ENCODE data around the gene MRC1.

The MRC1 gene

GRCh38 chr10:17888189-17888588, 79.0 kb downstream of the MRC1 start:
- DNase-seq (ENCODE audit: low read depth in 1 of 2, low spot score in 1 of 2), result no peak
- no peak overlapping the region for H3K27ac ChIP-seq (replicated peaks)
- H3K27me3 ChIP-seq (ENCODE audit: insufficient read depth, poor library complexity, severe bottlenecking), result no peaks in the 10 kb centered on the region
- H3K4me3 ChIP-seq (replicated peaks; ENCODE audit: insufficient read depth, low read length), result no peak overlapping the region
- TF ChIP-seq GABPA (IDR thresholded peaks at IDR 0.05; ENCODE audit: low read depth) (no peak), POLR2AphosphoS5 (IDR thresholded peaks at IDR 0.05; ENCODE audit: low read depth) (no peak), CTCF (IDR thresholded peaks at IDR 0.05; ENCODE audit: insufficient read depth, low read length) (no peak), SPI1 (IDR thresholded peaks at IDR 0.05; ENCODE audit: borderline replicate concordance, low read depth) (no peak)
- TF ChIP-seq, protein P1, sequence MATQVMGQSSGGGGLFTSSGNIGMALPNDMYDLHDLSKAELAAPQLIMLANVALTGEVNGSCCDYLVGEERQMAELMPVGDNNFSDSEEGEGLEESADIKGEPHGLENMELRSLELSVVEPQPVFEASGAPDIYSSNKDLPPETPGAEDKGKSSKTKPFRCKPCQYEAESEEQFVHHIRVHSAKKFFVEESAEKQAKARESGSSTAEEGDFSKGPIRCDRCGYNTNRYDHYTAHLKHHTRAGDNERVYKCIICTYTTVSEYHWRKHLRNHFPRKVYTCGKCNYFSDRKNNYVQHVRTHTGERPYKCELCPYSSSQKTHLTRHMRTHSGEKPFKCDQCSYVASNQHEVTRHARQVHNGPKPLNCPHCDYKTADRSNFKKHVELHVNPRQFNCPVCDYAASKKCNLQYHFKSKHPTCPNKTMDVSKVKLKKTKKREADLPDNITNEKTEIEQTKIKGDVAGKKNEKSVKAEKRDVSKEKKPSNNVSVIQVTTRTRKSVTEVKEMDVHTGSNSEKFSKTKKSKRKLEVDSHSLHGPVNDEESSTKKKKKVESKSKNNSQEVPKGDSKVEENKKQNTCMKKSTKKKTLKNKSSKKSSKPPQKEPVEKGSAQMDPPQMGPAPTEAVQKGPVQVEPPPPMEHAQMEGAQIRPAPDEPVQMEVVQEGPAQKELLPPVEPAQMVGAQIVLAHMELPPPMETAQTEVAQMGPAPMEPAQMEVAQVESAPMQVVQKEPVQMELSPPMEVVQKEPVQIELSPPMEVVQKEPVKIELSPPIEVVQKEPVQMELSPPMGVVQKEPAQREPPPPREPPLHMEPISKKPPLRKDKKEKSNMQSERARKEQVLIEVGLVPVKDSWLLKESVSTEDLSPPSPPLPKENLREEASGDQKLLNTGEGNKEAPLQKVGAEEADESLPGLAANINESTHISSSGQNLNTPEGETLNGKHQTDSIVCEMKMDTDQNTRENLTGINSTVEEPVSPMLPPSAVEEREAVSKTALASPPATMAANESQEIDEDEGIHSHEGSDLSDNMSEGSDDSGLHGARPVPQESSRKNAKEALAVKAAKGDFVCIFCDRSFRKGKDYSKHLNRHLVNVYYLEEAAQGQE (IDR thresholded peaks at IDR 0.05; ENCODE audit: insufficient replicate concordance, low read depth), result no peak

GRCh38 chr10:17891435-17891834, 82.3 kb downstream of the MRC1 start:
- Histone ChIP-seq H3K27ac (replicated peaks) (no peak overlapping the region), H3K27me3 (ENCODE audit: insufficient read depth, poor library complexity, severe bottlenecking) (no peaks in the 10 kb centered on the region), H3K4me3 (replicated peaks; ENCODE audit: insufficient read depth, low read length) (no peak overlapping the region)
- no peak for DNase-seq (ENCODE audit: low read depth in 1 of 2, low spot score in 1 of 2)
- no peak for TF ChIP-seq SPI1 (IDR thresholded peaks at IDR 0.05; ENCODE audit: borderline replicate concordance, low read depth)
- TF ChIP-seq POLR2AphosphoS5 (IDR thresholded peaks at IDR 0.05; ENCODE audit: low read depth), result no peak
- TF ChIP-seq CTCF (IDR thresholded peaks at IDR 0.05; ENCODE audit: insufficient read depth, low read length), result no peak
- no peak for TF ChIP-seq GABPA (IDR thresholded peaks at IDR 0.05; ENCODE audit: low read depth)
- TF ChIP-seq, protein P1 (IDR thresholded peaks at IDR 0.05; ENCODE audit: insufficient replicate concordance, low read depth), result no peak

DNA sequence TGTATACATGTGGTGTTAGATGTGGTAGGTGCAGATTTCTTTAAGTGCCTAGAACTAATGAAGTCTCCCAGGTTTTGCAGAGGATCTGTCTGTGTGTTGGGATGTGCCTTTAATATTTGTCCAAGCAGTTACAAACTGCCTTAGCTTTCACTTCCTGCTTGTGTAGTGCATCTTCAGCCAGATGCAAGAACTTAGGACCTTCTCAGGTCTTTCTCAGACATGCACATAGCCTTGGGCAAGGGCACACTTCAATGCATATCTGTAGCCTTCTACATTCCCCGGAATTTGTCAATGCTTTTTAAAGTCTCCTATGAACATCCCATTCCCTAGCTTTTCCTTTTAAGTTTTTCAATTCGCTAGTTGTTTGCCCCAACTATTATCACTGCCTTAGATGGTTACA, 95.4 kb downstream of the MRC1 start:
- no peak overlapping the region for H3K4me3 ChIP-seq (replicated peaks; ENCODE audit: insufficient read depth, low read length)
- no peak for TF ChIP-seq POLR2AphosphoS5 (IDR thresholded peaks at IDR 0.05; ENCODE audit: low read depth)
- no peak for TF ChIP-seq SPI1 (IDR thresholded peaks at IDR 0.05; ENCODE audit: borderline replicate concordance, low read depth)
- TF ChIP-seq CTCF (IDR thresholded peaks at IDR 0.05; ENCODE audit: insufficient read depth, low read length), result no peak
- no peak for TF ChIP-seq GABPA (IDR thresholded peaks at IDR 0.05; ENCODE audit: low read depth)
- TF ChIP-seq, protein P1 (IDR thresholded peaks at IDR 0.05; ENCODE audit: insufficient replicate concordance, low read depth), result no peak
- no peak overlapping the region for H3K27ac ChIP-seq (replicated peaks)
- DNase-seq (ENCODE audit: low read depth in 1 of 2, low spot score in 1 of 2), result no peak
- no peaks in the 10 kb centered on the region for H3K27me3 ChIP-seq (ENCODE audit: insufficient read depth, poor library complexity, severe bottlenecking)
